Kidney (tissue), 14 donors: Measurements from ENCODE around the gene RTP1. TPM values are rescaled to one million over a fixed set of nuclear protein-coding genes. Genes with fewer than 3 reads are reported as not detected.

Experiments
- DNase-seq, 5 donors: peaks; one replicate each; pipeline ENCODE4 v3.0.0-alpha.2; 2013 to 2020
- FAIRE-seq: peaks from 2 replicates; lab custom pipeline; 2012; peaks lifted over from hg19 to GRCh38; lab: Jason Lieb, UNC
- H3K27ac ChIP-seq, 2 donors: one replicate each; pipeline ENCODE4 v1.7.0; 2013; ENCODE audit warnings: low read depth in 2 of 2, low read length in 2 of 2, inconsistent platforms in 1 of 2
- H3K27me3 ChIP-seq: one replicate; pipeline ENCODE4 v1.7.1; 2013; ENCODE audit warnings: low read length, inconsistent platforms; ENCODE audit not compliant: control insufficient read depth, insufficient read depth
- H3K36me3 ChIP-seq, 3 donors: one replicate each; pipeline versions ENCODE4 v1.7.0 to v1.7.1; 2013; ENCODE audit warnings: low read length in 3 of 3, control low read depth in 1 of 3, inconsistent platforms in 1 of 3; ENCODE audit not compliant: insufficient read depth in 3 of 3, control insufficient read depth in 2 of 3
- H3K4me1 ChIP-seq, 3 donors: one replicate each; pipeline versions ENCODE4 v1.7.0 to v1.7.1; 2013; ENCODE audit warnings: low read length in 3 of 3, inconsistent platforms in 1 of 3, low read depth in 1 of 3; ENCODE audit not compliant: control insufficient read depth in 2 of 3, insufficient read depth in 2 of 3
- H3K4me3 ChIP-seq, 3 donors: one replicate each; pipeline versions ENCODE4 v1.7.0 to v1.8.1; 2013; ENCODE audit warnings: low read length in 3 of 3, control low read depth in 1 of 3, inconsistent platforms in 1 of 3
- H3K9ac ChIP-seq, 3 donors: one replicate each; pipeline versions ENCODE4 v1.7.0 to v1.7.1; 2013; ENCODE audit warnings: low read length in 3 of 3, control low read depth in 1 of 3, inconsistent platforms in 1 of 3
- H3K9me3 ChIP-seq, 3 donors: one replicate each; pipeline versions ENCODE4 v1.7.0 to v1.7.1; 2013; ENCODE audit warnings: low read length in 3 of 3, control low read depth in 1 of 3, inconsistent platforms in 1 of 3; ENCODE audit not compliant: control insufficient read depth in 2 of 3, insufficient read depth in 1 of 3
- intact Hi-C: fragments of 100-400 bp; cut with DNase I; formaldehyde crosslinking; loops from one replicate; pipeline ENCODE4 v1.11.1; 2022
- polyA plus RNA-seq: library from polyadenylated mRNA; stranded (reverse); fragments of 350-450 nt; fragmentation: Illumina TruSeq; extraction: RNeasy Lipid Tissue Mini Kit (QIAGEN cat#74804); gene quantifications from one replicate; pipeline ENCODE4 v1.2.3, GENCODE V29; 2014; ENCODE audit warnings: low read depth, low replicate concordance; ENCODE audit not compliant: insufficient read depth
- total RNA-seq: library from RNA; stranded (reverse); fragmentation: NEBNext Ultra II Directional; extraction: Animal tissue kit (Norgen Biotek cat#: 25700); gene quantifications from one replicate; pipeline ENCODE4 v1.2.1, GENCODE V29; 2021
- TF ChIP-seq, protein P1 (sequence below): IDR thresholded peaks from 3 replicates; pipeline ENCODE4 v1.5.1; 2012; ENCODE audit warnings: mild to moderate bottlenecking, moderate library complexity, borderline replicate concordance; ENCODE audit not compliant: insufficient read depth; ENCODE audit errors: extremely low read depth
- donor health status: control.
- donor health status: control.
- donor health status: control.
- donor health status: control.
- donor health status: control.
- donor health status: DM: yes; HTN: yes; CAD: no.
- donor health status: Normal renal cell carcinoma (clear cell type).

Gene RTP1
- total and polyA plus RNA-seq, 2 donors from 2014 or later, result not detected

DNA sequence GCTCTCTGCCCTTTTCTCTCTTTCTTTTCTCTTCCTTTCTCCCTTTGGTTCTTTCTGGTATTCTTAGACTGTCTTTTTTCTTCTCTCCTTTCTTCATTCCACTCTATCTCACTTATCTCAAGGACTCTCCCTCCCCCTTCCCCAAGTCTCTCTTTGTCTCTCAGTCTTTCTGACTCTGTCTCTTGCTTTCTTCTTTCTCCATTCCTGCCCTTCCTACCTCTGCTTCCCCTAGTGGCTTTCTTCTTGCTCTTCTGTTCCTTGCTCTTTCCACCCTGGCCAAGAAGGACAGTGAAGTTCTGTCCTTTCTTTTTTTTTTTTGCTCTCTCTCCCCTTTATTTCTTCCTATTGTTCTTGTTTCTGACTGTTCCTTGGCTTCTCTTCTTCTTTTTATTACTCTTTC is 35.7 kb upstream of the RTP1 start:
- TF ChIP-seq, protein P1, sequence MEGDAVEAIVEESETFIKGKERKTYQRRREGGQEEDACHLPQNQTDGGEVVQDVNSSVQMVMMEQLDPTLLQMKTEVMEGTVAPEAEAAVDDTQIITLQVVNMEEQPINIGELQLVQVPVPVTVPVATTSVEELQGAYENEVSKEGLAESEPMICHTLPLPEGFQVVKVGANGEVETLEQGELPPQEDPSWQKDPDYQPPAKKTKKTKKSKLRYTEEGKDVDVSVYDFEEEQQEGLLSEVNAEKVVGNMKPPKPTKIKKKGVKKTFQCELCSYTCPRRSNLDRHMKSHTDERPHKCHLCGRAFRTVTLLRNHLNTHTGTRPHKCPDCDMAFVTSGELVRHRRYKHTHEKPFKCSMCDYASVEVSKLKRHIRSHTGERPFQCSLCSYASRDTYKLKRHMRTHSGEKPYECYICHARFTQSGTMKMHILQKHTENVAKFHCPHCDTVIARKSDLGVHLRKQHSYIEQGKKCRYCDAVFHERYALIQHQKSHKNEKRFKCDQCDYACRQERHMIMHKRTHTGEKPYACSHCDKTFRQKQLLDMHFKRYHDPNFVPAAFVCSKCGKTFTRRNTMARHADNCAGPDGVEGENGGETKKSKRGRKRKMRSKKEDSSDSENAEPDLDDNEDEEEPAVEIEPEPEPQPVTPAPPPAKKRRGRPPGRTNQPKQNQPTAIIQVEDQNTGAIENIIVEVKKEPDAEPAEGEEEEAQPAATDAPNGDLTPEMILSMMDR, result no peak
- intact Hi-C loops, result loop anchor here (10.0 kb wide), 1 partner anchor 317 kb away; the partner anchor contains the start of gene ADIPOQ
- H3K4me3 ChIP-seq, result no peak overlapping the region
- H3K9me3 ChIP-seq, result peaks cover 0 to 9% (median 4%) of the 10 kb centered on the region in 3 donors
- no peak for DNase-seq
- no peaks in the 10 kb centered on the region for H3K36me3 ChIP-seq
- H3K27me3 ChIP-seq, result no peaks in the 10 kb centered on the region
- peaks cover 0 to 6% (median 0%) of the 10 kb centered on the region in 3 donors for H3K4me1 ChIP-seq
- H3K27ac ChIP-seq, result no peak overlapping the region
- no peak for FAIRE-seq
- no peak overlapping the region for H3K9ac ChIP-seq

- Histone ChIP-seq H3K36me3 (no peaks in the 10 kb centered on the region), H3K9me3 (peaks cover 0 to 9% (median 4%) of the 10 kb centered on the region in 3 donors), H3K4me3 (no peak overlapping the region), H3K27ac (no peak overlapping the region), H3K27me3 (no peaks in the 10 kb centered on the region), H3K4me1 (peaks cover 0 to 6% (median 0%) of the 10 kb centered on the region in 3 donors), H3K9ac (no peak overlapping the region)
- TF ChIP-seq, protein P1, result no peak
- no peak for DNase-seq
- FAIRE-seq, result no peak
- intact Hi-C loops, result loop anchor here (10.0 kb wide), 1 partner anchor 318 kb away; the partner anchor contains the start of gene ADIPOQ
These were observed 34.9 kb upstream of the RTP1 start for GRCh38 chr3:187162265-187162953.

GRCh38 chr3:187165144-187165543 is 32.1 kb upstream of the RTP1 start:
- TF ChIP-seq, protein P1, result peak; percentile 69
- no peak overlapping the region for H3K9ac ChIP-seq
- no peak overlapping the region for H3K27ac ChIP-seq
- DNase-seq (peak in 4 of 5 donors; percentile 60 to 94 (median 84)), FAIRE-seq (peak; percentile 81)
- H3K4me1 ChIP-seq, result peaks cover 0 to 6% (median 0%) of the 10 kb centered on the region in 3 donors
- H3K4me3 ChIP-seq, result no peak overlapping the region
- H3K36me3 ChIP-seq, result no peaks in the 10 kb centered on the region
- no peaks in the 10 kb centered on the region for H3K27me3 ChIP-seq
- H3K9me3 ChIP-seq, result peaks cover 0 to 1% (median 0%) of the 10 kb centered on the region in 3 donors
- intact Hi-C loops, result loop anchor here (10.0 kb wide), 1 partner anchor 320 kb away; the partner anchor contains the start of gene ADIPOQ
